Measurements from ENCODE around the gene MGAT4C.

GRCh38 chr12:86213012-86213411, 43.2 kb downstream of the MGAT4C start:
- no peak for TF ChIP-seq CTCF (conservative IDR thresholded peaks at IDR 0.05; ENCODE audit: low read depth in 2 of 2)
- TF ChIP-seq EZH2phosphoT487 (IDR thresholded peaks at IDR 0.05; ENCODE audit: unreplicated experiment): no peak
- no peak for TF ChIP-seq EZH2 (IDR thresholded peaks at IDR 0.05; ENCODE audit: low read depth, unreplicated experiment)
- no peak for TF ChIP-seq POLR2AphosphoS5 (IDR thresholded peaks at IDR 0.05; ENCODE audit: low read depth)
- TF ChIP-seq ETS1 (IDR thresholded peaks at IDR 0.05): no peak
- TF ChIP-seq REST (IDR thresholded peaks at IDR 0.05; ENCODE audit: unreplicated experiment): no peak
- no peak for TF ChIP-seq ZNF462 (CRISPR knock-in tag; IDR thresholded peaks at IDR 0.05)
- no peak for TF ChIP-seq JUNB (IDR thresholded peaks at IDR 0.05; ENCODE audit: unreplicated experiment)
- TF ChIP-seq ZNF331 (CRISPR knock-in tag; IDR thresholded peaks at IDR 0.05; ENCODE audit: low read depth): no peak
- no peak for TF ChIP-seq STAT1 (IDR thresholded peaks at IDR 0.05; ENCODE audit: unreplicated experiment)
- TF ChIP-seq CREB1 (CRISPR knock-in tag; IDR thresholded peaks at IDR 0.05; ENCODE audit: low read depth): no peak

All from GM23338 (cell line).